Activated T-helper 2 cell treated with anti-CD3 and anti-CD28 coated beads, Interferon-gamma antibody, Interleukin-2, Interleukin-4, amounts not matched to agents 10 μg/mL and 5 μg/mL and 100 μg/mL, durations not matched to agents 14 hours and 24 hours and 36 hours (primary cell): ENCODE measurements around the gene ICOS. TPM values are rescaled to one million over a fixed set of nuclear protein-coding genes. Genes with fewer than 3 reads are reported as not detected.

Source experiments
- DNase-seq: peaks from one replicate; pipeline ENCODE4 v3.0.0; 2021; ENCODE audit warnings: low spot score
- H3K27ac Mint-ChIP-seq: one replicate; pipeline ENCODE4 v1.8.0; 2021; ENCODE audit warnings: mixed read lengths
- H3K27me3 Mint-ChIP-seq: one replicate; pipeline ENCODE4 v1.8.0; 2021; ENCODE audit warnings: low read depth, mixed read lengths
- H3K36me3 Mint-ChIP-seq: one replicate; pipeline ENCODE4 v1.8.0; 2021; ENCODE audit warnings: low read depth, mixed read lengths
- H3K4me1 Mint-ChIP-seq: one replicate; pipeline ENCODE4 v1.8.0; 2021; ENCODE audit warnings: low read depth, mixed read lengths
- H3K4me3 Mint-ChIP-seq: one replicate; pipeline ENCODE4 v1.8.0; 2021; ENCODE audit warnings: low read depth, mild to moderate bottlenecking, moderate library complexity, mixed read lengths
- H3K9me3 Mint-ChIP-seq: one replicate; pipeline ENCODE4 v1.8.0; 2021; ENCODE audit warnings: mixed read lengths
- intact Hi-C: fragments of 100-400 bp; cut with micrococcal nuclease; formaldehyde crosslinking; loops from one replicate; pipeline ENCODE4 v1.15.1; 2023
- total RNA-seq: library from RNA; stranded (reverse); gene quantifications from 2 replicates; pipeline ENCODE4 v1.2.3, GENCODE V29; 2022

Gene ICOS
- total RNA-seq, 1 donor from 2014 or later = 76.2 TPM

DNA sequence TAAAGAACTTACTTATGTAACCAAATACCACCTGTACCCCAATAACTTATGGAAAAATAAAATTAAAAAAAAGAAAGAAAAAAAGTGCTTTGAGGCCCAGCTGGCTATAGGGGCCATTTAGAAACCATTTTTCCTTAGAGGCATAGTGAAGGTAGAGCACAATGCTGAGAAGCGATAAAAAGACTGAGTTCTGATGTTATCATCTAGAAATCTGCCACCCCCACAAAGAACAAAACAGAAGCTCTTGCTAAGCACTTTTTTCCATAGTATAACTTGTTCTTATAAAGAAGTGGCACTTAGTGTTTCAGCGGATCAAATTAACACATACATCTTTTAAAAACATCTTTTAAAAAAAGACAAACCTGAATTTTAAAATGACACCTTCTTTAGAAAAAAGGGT, 51.4 kb downstream of the ICOS start:
- intact Hi-C loops = loop anchor here (1.0 to 5.0 kb wide), 5 partner anchors 9 to 121 kb away; no protein-coding TSS in a partner anchor
- H3K27ac Mint-ChIP-seq = no peak overlapping the region

GRCh38 chr2:203988500-203989260, 52.1 kb downstream of the ICOS start:
- DNase-seq = no peak
- intact Hi-C loops = loop anchor here (1.0 to 5.0 kb wide), 5 partner anchors 9 to 120 kb away; no protein-coding TSS in a partner anchor
- Mint-ChIP-seq H3K9me3 (no peaks in the 10 kb centered on the region), H3K27ac (peak overlapping the region; percentile 71), H3K4me1 (peaks cover 36% of the 10 kb centered on the region), H3K4me3 (peak overlapping the region; percentile 11), H3K27me3 (peaks cover 3% of the 10 kb centered on the region), H3K36me3 (no peaks in the 10 kb centered on the region)

More for the DNA sequence above, 51.4 kb downstream of the ICOS start:
- Mint-ChIP-seq H3K4me3 (no peak overlapping the region), H3K36me3 (no peaks in the 10 kb centered on the region), H3K4me1 (peaks cover 36% of the 10 kb centered on the region), H3K27me3 (peaks cover 3% of the 10 kb centered on the region), H3K9me3 (no peaks in the 10 kb centered on the region)
- DNase-seq = no peak

DNA sequence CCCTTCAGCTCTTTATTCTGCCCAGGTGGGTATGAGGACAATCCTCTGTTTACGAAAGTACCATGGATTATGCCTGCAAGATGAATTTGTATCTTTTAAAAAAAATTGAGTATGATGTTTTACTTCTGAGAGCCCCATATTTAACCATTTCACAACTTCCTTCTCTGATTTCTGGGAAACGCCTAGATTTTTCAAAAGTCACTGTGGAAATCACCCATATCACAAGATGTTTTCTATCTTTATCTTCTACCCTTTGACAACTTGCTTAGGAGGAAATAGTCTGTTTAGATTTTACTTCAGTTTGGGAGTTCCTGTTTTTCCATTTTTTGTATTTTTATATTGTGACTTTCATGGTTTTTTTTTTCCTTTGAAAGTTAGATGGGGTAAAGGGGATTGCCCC, 53.0 kb downstream of the ICOS start:
- intact Hi-C loops = loop anchor here (2.0 to 5.0 kb wide), 2 partner anchors 33 to 119 kb away; no protein-coding TSS in a partner anchor

GRCh38 chr2:203992509-203992908, 55.9 kb downstream of the ICOS start:
- H3K9me3 Mint-ChIP-seq = peaks cover 4% of the 10 kb centered on the region
- DNase-seq = no peak
- peaks cover 35% of the 10 kb centered on the region for H3K4me1 Mint-ChIP-seq
- H3K36me3 Mint-ChIP-seq = peaks cover 4% of the 10 kb centered on the region
- H3K27ac Mint-ChIP-seq = no peak overlapping the region
- H3K4me3 Mint-ChIP-seq = no peak overlapping the region
- intact Hi-C loops = no loop called here
- H3K27me3 Mint-ChIP-seq = no peaks in the 10 kb centered on the region

More for the DNA sequence above, 53.0 kb downstream of the ICOS start:
- H3K36me3 Mint-ChIP-seq = no peaks in the 10 kb centered on the region
- H3K27me3 Mint-ChIP-seq = no peaks in the 10 kb centered on the region
- DNase-seq = no peak
- no peaks in the 10 kb centered on the region for H3K9me3 Mint-ChIP-seq
- peaks cover 33% of the 10 kb centered on the region for H3K4me1 Mint-ChIP-seq
- peak overlapping the region; percentile 16 for H3K27ac Mint-ChIP-seq
- no peak overlapping the region for H3K4me3 Mint-ChIP-seq

DNA sequence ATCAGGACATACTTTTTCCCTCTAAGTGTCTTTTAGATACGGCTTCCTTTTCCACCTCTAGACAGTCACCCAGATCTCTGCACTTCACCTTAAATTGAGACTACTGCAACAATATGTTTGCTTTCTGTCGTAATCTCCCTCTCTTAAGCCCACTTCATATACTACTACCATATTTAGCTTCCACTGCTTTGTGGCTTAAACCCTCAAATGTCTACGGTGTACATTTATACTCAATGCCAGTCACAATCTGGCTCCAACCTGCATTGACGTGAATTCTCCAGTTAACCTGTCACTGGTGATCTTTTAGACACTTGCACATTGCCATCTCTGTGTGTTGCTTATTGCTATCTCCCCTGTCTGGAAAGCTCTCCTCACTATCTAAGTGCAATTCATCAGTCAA, 56.4 kb downstream of the ICOS start:
- DNase-seq = no peak
- Mint-ChIP-seq H3K36me3 (peaks cover 4% of the 10 kb centered on the region), H3K4me3 (no peak overlapping the region), H3K27me3 (no peaks in the 10 kb centered on the region), H3K4me1 (peaks cover 35% of the 10 kb centered on the region), H3K9me3 (peaks cover 4% of the 10 kb centered on the region), H3K27ac (no peak overlapping the region)
- intact Hi-C loops = no loop called here

GRCh38 chr2:203993560-203993959, 57.0 kb downstream of the ICOS start:
- H3K27ac Mint-ChIP-seq = no peak overlapping the region
- H3K4me3 Mint-ChIP-seq = no peak overlapping the region
- peaks cover 4% of the 10 kb centered on the region for H3K36me3 Mint-ChIP-seq
- H3K27me3 Mint-ChIP-seq = no peaks in the 10 kb centered on the region
- intact Hi-C loops = no loop called here
- DNase-seq = no peak
- H3K9me3 Mint-ChIP-seq = peaks cover 4% of the 10 kb centered on the region
- peaks cover 38% of the 10 kb centered on the region for H3K4me1 Mint-ChIP-seq

DNA sequence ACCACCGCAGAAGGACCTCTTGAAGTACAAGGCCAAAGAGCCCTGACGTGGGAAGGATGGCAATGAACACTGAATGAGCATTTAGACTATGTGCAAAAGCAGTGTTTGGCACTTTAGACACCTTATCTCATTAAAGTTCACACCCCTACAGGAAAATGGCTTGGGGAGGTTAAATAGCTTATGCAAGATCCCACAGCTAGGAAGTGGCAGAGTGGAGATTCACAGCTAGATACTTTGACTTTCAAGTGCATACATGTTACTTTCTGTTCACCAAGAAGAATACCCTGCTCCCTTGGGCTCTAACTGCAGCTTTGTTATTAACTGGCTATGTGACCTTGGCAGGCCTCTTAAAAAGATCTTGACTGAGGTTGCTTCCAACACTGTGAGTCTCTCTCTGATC, 58.2 kb downstream of the ICOS start:
- peaks cover 40% of the 10 kb centered on the region for H3K4me1 Mint-ChIP-seq
- DNase-seq = no peak
- intact Hi-C loops = loop anchor here (5.0 kb wide), 3 partner anchors 102 to 162 kb away; no protein-coding TSS in a partner anchor
- H3K27ac Mint-ChIP-seq = peak overlapping the region; percentile 9
- peaks cover 4% of the 10 kb centered on the region for H3K36me3 Mint-ChIP-seq
- H3K9me3 Mint-ChIP-seq = peaks cover 4% of the 10 kb centered on the region
- H3K4me3 Mint-ChIP-seq = no peak overlapping the region
- no peaks in the 10 kb centered on the region for H3K27me3 Mint-ChIP-seq

GRCh38 chr2:203996692-203997091, 60.1 kb downstream of the ICOS start:
- peaks cover 5% of the 10 kb centered on the region for H3K36me3 Mint-ChIP-seq
- H3K27ac Mint-ChIP-seq = peak overlapping the region; percentile 77
- no peak for DNase-seq
- H3K4me1 Mint-ChIP-seq = peaks cover 52% of the 10 kb centered on the region
- no peaks in the 10 kb centered on the region for H3K27me3 Mint-ChIP-seq
- no peak overlapping the region for H3K4me3 Mint-ChIP-seq
- peaks cover 9% of the 10 kb centered on the region for H3K9me3 Mint-ChIP-seq
- intact Hi-C loops = loop anchor here (1.0 to 5.0 kb wide), 6 partner anchors 8 to 164 kb away; no protein-coding TSS in a partner anchor

GRCh38 chr2:203997481-203997880, 60.9 kb downstream of the ICOS start:
- intact Hi-C loops = loop anchor here (1.0 to 5.0 kb wide), 6 partner anchors 9 to 165 kb away; no protein-coding TSS in a partner anchor
- peaks cover 8% of the 10 kb centered on the region for H3K36me3 Mint-ChIP-seq
- peak overlapping the region; percentile 77 for H3K27ac Mint-ChIP-seq
- H3K9me3 Mint-ChIP-seq = peaks cover 13% of the 10 kb centered on the region
- H3K27me3 Mint-ChIP-seq = no peaks in the 10 kb centered on the region
- H3K4me1 Mint-ChIP-seq = peaks cover 57% of the 10 kb centered on the region
- no peak for DNase-seq
- H3K4me3 Mint-ChIP-seq = peak overlapping the region; percentile 24

- intact Hi-C loops = loop anchor here (1.0 to 5.0 kb wide), 12 partner anchors 10 to 166 kb away; no protein-coding TSS in a partner anchor
- Mint-ChIP-seq H3K27ac (peak overlapping the region; percentile 77), H3K9me3 (peaks cover 13% of the 10 kb centered on the region), H3K4me3 (peak overlapping the region; percentile 24), H3K27me3 (no peaks in the 10 kb centered on the region), H3K36me3 (peaks cover 8% of the 10 kb centered on the region), H3K4me1 (peaks cover 64% of the 10 kb centered on the region)
- DNase-seq = no peak
Observed at GRCh38 chr2:203997980-203998809, 61.6 kb downstream of the ICOS start.

- Mint-ChIP-seq H3K36me3 (peaks cover 18% of the 10 kb centered on the region), H3K9me3 (peaks cover 24% of the 10 kb centered on the region), H3K4me3 (no peak overlapping the region), H3K27me3 (no peaks in the 10 kb centered on the region), H3K27ac (no peak overlapping the region), H3K4me1 (peaks cover 79% of the 10 kb centered on the region)
- intact Hi-C loops = loop anchor here (2.0 to 5.0 kb wide), 5 partner anchors 17 to 168 kb away; no protein-coding TSS in a partner anchor
- DNase-seq = no peak
Observed at GRCh38 chr2:203999835-204000234, 63.3 kb downstream of the ICOS start.

GRCh38 chr2:204000446-204000845, 63.9 kb downstream of the ICOS start:
- Mint-ChIP-seq H3K9me3 (peaks cover 21% of the 10 kb centered on the region), H3K4me1 (peaks cover 83% of the 10 kb centered on the region), H3K4me3 (no peak overlapping the region), H3K36me3 (peaks cover 19% of the 10 kb centered on the region), H3K27ac (no peak overlapping the region), H3K27me3 (no peaks in the 10 kb centered on the region)
- DNase-seq = no peak
- intact Hi-C loops = no loop called here
